Measurements from ENCODE around the gene SLCO3A1.

- no peak for TF ChIP-seq TAF1 (IDR thresholded peaks at IDR 0.05; ENCODE audit: low read depth, low read length)
- TF ChIP-seq SAP30 (IDR thresholded peaks at IDR 0.05; ENCODE audit: insufficient read depth, insufficient replicate concordance, low read length) = no peak
- TF ChIP-seq ATF3 (IDR thresholded peaks at IDR 0.05; ENCODE audit: insufficient read depth, low read depth, low read length) = no peak
- no peak for TF ChIP-seq EZH2 (IDR thresholded peaks at IDR 0.05; ENCODE audit: low read depth, low read length, severe bottlenecking)
- TF ChIP-seq ATF2 (IDR thresholded peaks at IDR 0.05; ENCODE audit: low read length) = no peak
- peak in 1 of 3 experiments; percentile 9; a peak in 1 of 4 replicates for TF ChIP-seq CTCF (IDR thresholded peaks at IDR 0.05; ENCODE audit: control extremely low read depth in 1 of 3, insufficient read depth in 1 of 3, low read depth in 1 of 3, low read length in 3 of 3)
- TF ChIP-seq GABPA (IDR thresholded peaks at IDR 0.05; ENCODE audit: borderline replicate concordance, insufficient read depth, low read length) = no peak
- no peak for TF ChIP-seq POLR2A (IDR thresholded peaks at IDR 0.05; ENCODE audit: control extremely low read depth in 1 of 2, low read depth in 2 of 2, low read length in 2 of 2)
- TF ChIP-seq CHD2 (IDR thresholded peaks at IDR 0.05; ENCODE audit: low read length) = no peak
- TF ChIP-seq MAX (IDR thresholded peaks at IDR 0.05) = no peak
- TF ChIP-seq MAFK (IDR thresholded peaks at IDR 0.05; ENCODE audit: low read depth, low read length) = no peak
- no peak for TF ChIP-seq USF2 (IDR thresholded peaks at IDR 0.05; ENCODE audit: low read length)
- TF ChIP-seq BRCA1 (IDR thresholded peaks at IDR 0.05; ENCODE audit: low read depth, low read length) = no peak
These were observed 314.7 kb downstream of the SLCO3A1 start for GRCh38 chr15:92168066-92168683.
